ENCODE results near the gene PRMT7. TPM values are rescaled to one million over a fixed set of nuclear protein-coding genes. Genes with fewer than 3 reads are reported as not detected.

The PRMT7 gene
- total and polyA plus RNA-seq, 2 of the 8 experiments (the other 6 are each of a cell fraction or from before 2014, with no cell fraction given) = 48.2 to 49.3 TPM

DNA sequence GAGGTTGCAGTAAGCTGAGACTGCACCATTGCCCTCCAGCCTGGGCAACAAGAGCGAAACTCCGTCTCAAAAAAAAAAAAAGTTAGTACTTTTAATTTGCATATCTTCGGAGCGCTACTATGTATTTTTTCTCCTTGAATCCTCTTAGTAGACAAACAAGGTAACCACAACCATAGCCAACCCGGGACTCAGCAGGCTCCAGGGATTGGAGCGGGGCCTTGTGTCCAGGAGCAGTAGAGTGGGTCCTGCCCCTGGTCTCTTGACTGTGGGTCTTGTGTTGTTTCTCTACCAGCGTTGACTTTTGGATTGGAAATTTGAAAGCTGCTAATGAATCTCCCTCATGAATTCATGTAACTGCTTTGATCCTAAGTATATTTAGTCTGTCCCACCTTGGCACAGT, 32.3 kb downstream of the PRMT7 start:
- Histone ChIP-seq H2AFZ (ENCODE audit: low read length) (no peak overlapping the region), H3K27ac (ENCODE audit: low read depth, low read length) (no peak overlapping the region), H3K23me2 (ENCODE audit: low read depth, low read length) (no peaks in the 10 kb centered on the region; the same call in 1 of the 2 replicates), H4K8ac (ENCODE audit: extremely low read depth, insufficient read depth, low read length) (no peak overlapping the region), H3K79me2 (ENCODE audit: control insufficient read depth in 1 of 2, insufficient read depth in 2 of 2, low read length in 2 of 2) (no peaks in the 10 kb centered on the region), H3K14ac (ENCODE audit: insufficient read length) (no peak overlapping the region), H3K23ac (ENCODE audit: insufficient read length) (no peak overlapping the region), H2AK5ac (ENCODE audit: low read depth, low read length) (no peak overlapping the region), H2BK20ac (ENCODE audit: low read length) (no peak overlapping the region), H3K4me3 (ENCODE audit: extremely low read depth in 1 of 4, insufficient read depth in 2 of 4, low read depth in 3 of 4, low read length in 4 of 4) (no peak overlapping the region), H3K9me3 (ENCODE audit: insufficient read depth in 2 of 2, low read depth in 1 of 2, low read length in 1 of 2) (no peaks in the 10 kb centered on the region), H4K5ac (ENCODE audit: insufficient read length, low read depth, low read length) (no peak overlapping the region), H3K18ac (ENCODE audit: extremely low read depth, low read length) (no peak overlapping the region), H3K4me1 (replicated peaks in 1 of 4; ENCODE audit: control insufficient read depth in 3 of 4, insufficient read depth in 4 of 4, low read length in 3 of 4) (no peaks in the 10 kb centered on the region), H4K91ac (replicated peaks; ENCODE audit: insufficient read length, low read length) (no peak overlapping the region), H2BK12ac (ENCODE audit: low read depth, low read length) (no peak overlapping the region), H4K20me1 (replicated peaks in 1 of 2; ENCODE audit: control insufficient read depth in 1 of 2, insufficient read depth in 2 of 2, low read length in 2 of 2) (peaks cover 1 to 2% of the 10 kb centered on the region in 2 experiments), H3K4me2 (ENCODE audit: insufficient read depth in 1 of 2, low read depth in 2 of 2, low read length in 2 of 2) (no peak overlapping the region), H3K27me3 (replicated peaks in 1 of 4; ENCODE audit: control insufficient read depth in 3 of 4, extremely low read depth in 1 of 4, insufficient read depth in 3 of 4, low read length in 3 of 4) (no peaks in the 10 kb centered on the region; a peak in 1 of 7 replicates), H3K79me1 (ENCODE audit: low read depth, low read length) (peaks cover 2% of the 10 kb centered on the region; the same call in 1 of the 2 replicates), H2BK120ac (replicated peaks; ENCODE audit: low read depth, low read length) (no peak overlapping the region), H3K56ac (replicated peaks; ENCODE audit: insufficient read length, low read depth, low read length) (no peak overlapping the region), H2BK15ac (ENCODE audit: low read length) (no peak overlapping the region), H3K36me3 (ENCODE audit: control insufficient read depth in 2 of 4, insufficient read depth in 4 of 4, low read length in 3 of 4) (peaks cover 17 to 49% (median 26%) of the 10 kb centered on the region in 4 experiments), H3K9ac (replicated peaks in 1 of 4; ENCODE audit: extremely low read depth in 1 of 4, low read depth in 3 of 4, low read length in 3 of 4) (no peak overlapping the region), H2BK5ac (ENCODE audit: low read depth, low read length) (no peak overlapping the region), H3K4ac (replicated peaks; ENCODE audit: insufficient read length, low read depth, low read length) (no peak overlapping the region)
- POLR2A ChIA-PET (ENCODE audit: partially characterized antibody) = no interaction called here
- WGBS, 2 experiments (ENCODE audit: extremely low coverage in 1 of 2, insufficient coverage in 1 of 2, insufficient read length in 1 of 2, insufficient replicate concordance in 2 of 2, low coverage in 1 of 2, low lambda C conversion rate in 2 of 2, missing lambda C conversion rate in 1 of 2) = 93% methylated on average over 7 of the region's 7 CpGs; no CpG with 5 or more reads in 1 of the 2 experiments
- TF ChIP-seq CHD1 (IDR thresholded peaks at IDR 0.05; ENCODE audit: low read depth, low read length) (no peak), KDM4A (IDR thresholded peaks at IDR 0.05; ENCODE audit: low read depth, low read length, severe bottlenecking) (no peak), NRF1 (IDR thresholded peaks at IDR 0.05; ENCODE audit: low read depth, low read length) (no peak), GABPA (IDR thresholded peaks at IDR 0.05; ENCODE audit: borderline replicate concordance, insufficient read depth, low read length) (no peak), GTF2F1 (IDR thresholded peaks at IDR 0.05; ENCODE audit: borderline replicate concordance, low read depth, low read length) (no peak), SAP30 (IDR thresholded peaks at IDR 0.05; ENCODE audit: insufficient read depth, insufficient replicate concordance, low read length) (no peak), SRF (IDR thresholded peaks at IDR 0.05; ENCODE audit: low read depth, low read length) (no peak), CBX5 (IDR thresholded peaks at IDR 0.05; ENCODE audit: low read depth, low read length) (no peak), POU5F1 (IDR thresholded peaks at IDR 0.05; ENCODE audit: low read depth, low read length) (no peak), SUZ12 (IDR thresholded peaks at IDR 0.05; ENCODE audit: low read length) (no peak)
- TF ChIP-seq, protein P1, sequence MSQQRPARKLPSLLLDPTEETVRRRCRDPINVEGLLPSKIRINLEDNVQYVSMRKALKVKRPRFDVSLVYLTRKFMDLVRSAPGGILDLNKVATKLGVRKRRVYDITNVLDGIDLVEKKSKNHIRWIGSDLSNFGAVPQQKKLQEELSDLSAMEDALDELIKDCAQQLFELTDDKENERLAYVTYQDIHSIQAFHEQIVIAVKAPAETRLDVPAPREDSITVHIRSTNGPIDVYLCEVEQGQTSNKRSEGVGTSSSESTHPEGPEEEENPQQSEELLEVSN (IDR thresholded peaks at IDR 0.05) = no peak
- CTCF ChIA-PET (ENCODE audit: partially characterized antibody) = interaction anchor here (1.0 to 2.9 kb wide), 5 partner anchors 12 to 82 kb away, joined by 4 to 10 read pairs (median 6); partner anchors contain the start of gene SLC7A6
- FAIRE-seq = no peak
- DNase-seq (ENCODE audit: low read depth in 1 of 2, low spot score in 2 of 2) = no peak
